Esophagus muscularis mucosa (tissue), 4 donors: ENCODE measurements around the gene CELF2.

Experiments used
- CTCF ChIP-seq, 3 experiments: fragments of 200-600 bp in 2 of 3; fragments of 450-650 bp in 1 of 3; sonication (generic) in 2 of 3; IDR thresholded peaks; one replicate each; pipeline ENCODE4 v1.5.1; 2017 to 2019; ENCODE audit warnings: antibody characterized with exemption in 3 of 3, mild to moderate bottlenecking in 2 of 3, moderate library complexity in 1 of 3
- EP300 ChIP-seq: sonication (generic); formaldehyde crosslinking; IDR thresholded peaks from one replicate; pipeline ENCODE4 v1.6.1; 2017; ENCODE audit warnings: antibody characterized with exemption
- POLR2A ChIP-seq: fragments of 450-650 bp; IDR thresholded peaks from one replicate; pipeline ENCODE4 v1.6.1; 2017; ENCODE audit warnings: antibody characterized with exemption, moderate library complexity, mild to moderate bottlenecking, low read depth

GRCh38 chr10:11074536-11075267 is 57.0 kb downstream of the CELF2 start:
- TF ChIP-seq CTCF (IDR thresholded peaks at IDR 0.05) (no peak), POLR2A (no peak), EP300 (no peak)
